ENCODE results near the gene KRTAP10-3. TPM values are rescaled to one million over a fixed set of nuclear protein-coding genes. Genes with fewer than 3 reads are reported as not detected.
"Not testable (repeated sequence)": the region's sequence is repeated elsewhere in the genome, so short reads cannot be mapped to it uniquely, and the experiment has no call there.

KRTAP10-3 gene
- total and polyA plus RNA-seq, 2 experiments from 2014 or later = not detected

DNA sequence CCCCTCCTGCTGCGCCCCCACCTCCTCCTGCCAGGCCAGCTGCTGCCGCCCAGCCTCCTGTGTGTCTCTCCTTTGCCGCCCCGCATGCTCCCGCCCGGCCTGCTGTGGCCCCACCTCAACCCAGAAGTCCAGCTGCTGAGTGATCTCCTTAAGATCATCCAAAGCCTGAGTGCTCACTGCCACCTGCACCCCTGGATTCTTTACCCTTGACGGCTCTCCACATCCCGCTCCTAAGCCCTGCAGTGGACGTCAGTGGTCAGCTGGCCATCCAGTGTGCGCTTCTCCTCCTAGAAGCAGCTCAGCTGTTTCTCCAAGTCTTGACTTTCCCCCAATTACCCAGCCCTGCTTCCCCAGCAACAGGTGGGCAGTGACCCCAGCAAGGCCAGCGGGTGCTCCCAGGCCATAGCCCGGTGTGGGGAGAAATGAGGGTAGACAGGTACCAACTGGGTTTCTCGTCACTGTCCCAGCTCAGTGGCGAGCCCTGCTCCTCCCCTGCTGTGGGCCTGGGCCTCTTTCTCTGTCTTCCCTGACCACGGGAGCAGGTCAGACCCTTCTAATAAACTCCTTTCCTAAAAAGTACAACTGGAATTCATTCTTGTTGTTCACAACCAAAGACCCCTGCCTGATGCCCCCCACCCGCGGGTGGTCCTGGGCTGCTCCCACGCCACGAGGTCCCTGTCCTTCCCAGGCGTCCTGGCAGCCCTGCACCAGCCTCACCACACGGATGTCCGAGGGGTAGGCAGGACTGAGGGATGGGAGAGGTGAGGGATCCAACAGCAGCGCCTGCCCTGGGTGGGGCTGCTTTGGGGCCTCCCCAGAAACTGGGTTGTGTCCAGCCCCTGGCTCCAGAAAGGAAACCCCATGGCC lies 43.2 kb upstream of the KRTAP10-3 start:
- Histone ChIP-seq H3K27me3 (no peaks in the 10 kb centered on the region), H3K9me3 (ENCODE audit: low read depth) (no peaks in the 10 kb centered on the region), H3K4me3 (no peak overlapping the region), H3K36me3 (no peaks in the 10 kb centered on the region), H3K27ac (no peak overlapping the region), H3K4me1 (ENCODE audit: low read depth) (no peaks in the 10 kb centered on the region)
- TF ChIP-seq, protein P1, sequence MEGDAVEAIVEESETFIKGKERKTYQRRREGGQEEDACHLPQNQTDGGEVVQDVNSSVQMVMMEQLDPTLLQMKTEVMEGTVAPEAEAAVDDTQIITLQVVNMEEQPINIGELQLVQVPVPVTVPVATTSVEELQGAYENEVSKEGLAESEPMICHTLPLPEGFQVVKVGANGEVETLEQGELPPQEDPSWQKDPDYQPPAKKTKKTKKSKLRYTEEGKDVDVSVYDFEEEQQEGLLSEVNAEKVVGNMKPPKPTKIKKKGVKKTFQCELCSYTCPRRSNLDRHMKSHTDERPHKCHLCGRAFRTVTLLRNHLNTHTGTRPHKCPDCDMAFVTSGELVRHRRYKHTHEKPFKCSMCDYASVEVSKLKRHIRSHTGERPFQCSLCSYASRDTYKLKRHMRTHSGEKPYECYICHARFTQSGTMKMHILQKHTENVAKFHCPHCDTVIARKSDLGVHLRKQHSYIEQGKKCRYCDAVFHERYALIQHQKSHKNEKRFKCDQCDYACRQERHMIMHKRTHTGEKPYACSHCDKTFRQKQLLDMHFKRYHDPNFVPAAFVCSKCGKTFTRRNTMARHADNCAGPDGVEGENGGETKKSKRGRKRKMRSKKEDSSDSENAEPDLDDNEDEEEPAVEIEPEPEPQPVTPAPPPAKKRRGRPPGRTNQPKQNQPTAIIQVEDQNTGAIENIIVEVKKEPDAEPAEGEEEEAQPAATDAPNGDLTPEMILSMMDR (IDR thresholded peaks at IDR 0.05; ENCODE audit: low read depth, low read length) = no peak
- DNase-seq (ENCODE audit: low read depth in 1 of 2, low spot score in 1 of 2) = no peak

DNA sequence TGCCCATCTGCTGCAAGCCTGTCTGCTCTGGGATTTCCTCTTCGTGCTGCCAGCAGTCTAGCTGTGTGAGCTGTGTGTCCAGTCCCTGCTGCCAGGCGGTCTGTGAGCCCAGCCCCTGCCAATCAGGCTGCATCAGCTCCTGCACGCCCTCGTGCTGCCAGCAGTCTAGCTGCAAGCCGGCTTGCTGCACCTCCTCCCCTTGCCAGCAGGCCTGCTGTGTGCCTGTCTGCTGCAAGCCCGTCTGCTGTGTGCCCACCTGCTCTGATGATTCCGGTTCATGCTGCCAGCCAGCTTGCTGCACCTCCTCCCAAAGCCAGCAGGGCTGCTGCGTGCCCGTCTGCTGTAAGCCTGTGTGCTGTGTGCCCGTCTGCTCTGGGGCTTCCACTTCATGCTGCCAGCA lies 42.5 kb upstream of the KRTAP10-3 start:
- H3K4me3 ChIP-seq; DNase-seq (ENCODE audit: low read depth in 1 of 2, low spot score in 1 of 2); H3K36me3 ChIP-seq; H3K27ac ChIP-seq; H3K4me1 ChIP-seq (ENCODE audit: low read depth); H3K9me3 ChIP-seq (ENCODE audit: low read depth); H3K27me3 ChIP-seq: not testable (repeated sequence)

DNA sequence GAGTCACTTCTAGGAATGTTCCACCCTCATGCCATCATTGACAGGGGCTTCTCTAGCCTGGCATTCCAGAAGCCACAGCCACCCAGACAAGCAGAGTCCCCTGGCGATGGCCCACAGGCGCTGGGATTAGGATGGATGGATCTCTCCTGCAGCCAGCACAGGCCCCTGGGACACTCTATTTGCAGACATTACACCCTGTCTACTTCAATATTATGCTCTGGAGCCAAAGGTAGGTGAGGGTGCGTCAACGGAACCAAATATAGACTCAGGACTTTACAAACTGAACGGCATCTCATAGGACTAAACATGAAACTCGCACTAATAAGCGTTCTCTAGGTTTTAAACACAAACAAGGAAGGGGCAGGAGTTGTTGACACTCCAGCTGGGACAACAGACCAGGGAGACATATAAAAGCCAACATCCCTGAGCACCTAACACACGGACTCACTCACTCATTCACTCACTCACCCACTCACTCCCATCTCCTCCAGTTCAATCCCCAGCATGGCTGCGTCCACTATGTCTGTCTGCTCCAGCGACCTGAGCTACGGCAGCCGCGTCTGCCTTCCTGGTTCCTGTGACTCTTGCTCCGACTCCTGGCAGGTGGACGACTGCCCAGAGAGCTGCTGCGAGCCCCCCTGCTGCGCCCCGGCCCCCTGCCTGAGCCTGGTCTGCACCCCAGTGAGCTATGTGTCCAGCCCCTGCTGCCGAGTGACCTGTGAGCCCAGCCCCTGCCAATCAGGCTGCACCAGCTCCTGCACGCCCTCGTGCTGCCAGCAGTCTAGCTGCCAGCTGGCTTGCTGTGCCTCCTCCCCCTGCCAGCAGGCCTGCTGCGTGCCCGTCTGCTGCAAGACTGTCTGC lies 41.8 kb upstream of the KRTAP10-3 start, which contains the start of gene KRTAP10-7:
TSS of gene KRTAP10-7 (plus strand) at position 480 of the 861 bp plus-strand sequence. CDS start at position 505, 25 bp downstream.
- H3K4me1 ChIP-seq (ENCODE audit: low read depth); H3K27ac ChIP-seq; DNase-seq (ENCODE audit: low read depth in 1 of 2, low spot score in 1 of 2); H3K4me3 ChIP-seq; H3K9me3 ChIP-seq (ENCODE audit: low read depth); H3K27me3 ChIP-seq; H3K36me3 ChIP-seq: not testable (repeated sequence)

DNA sequence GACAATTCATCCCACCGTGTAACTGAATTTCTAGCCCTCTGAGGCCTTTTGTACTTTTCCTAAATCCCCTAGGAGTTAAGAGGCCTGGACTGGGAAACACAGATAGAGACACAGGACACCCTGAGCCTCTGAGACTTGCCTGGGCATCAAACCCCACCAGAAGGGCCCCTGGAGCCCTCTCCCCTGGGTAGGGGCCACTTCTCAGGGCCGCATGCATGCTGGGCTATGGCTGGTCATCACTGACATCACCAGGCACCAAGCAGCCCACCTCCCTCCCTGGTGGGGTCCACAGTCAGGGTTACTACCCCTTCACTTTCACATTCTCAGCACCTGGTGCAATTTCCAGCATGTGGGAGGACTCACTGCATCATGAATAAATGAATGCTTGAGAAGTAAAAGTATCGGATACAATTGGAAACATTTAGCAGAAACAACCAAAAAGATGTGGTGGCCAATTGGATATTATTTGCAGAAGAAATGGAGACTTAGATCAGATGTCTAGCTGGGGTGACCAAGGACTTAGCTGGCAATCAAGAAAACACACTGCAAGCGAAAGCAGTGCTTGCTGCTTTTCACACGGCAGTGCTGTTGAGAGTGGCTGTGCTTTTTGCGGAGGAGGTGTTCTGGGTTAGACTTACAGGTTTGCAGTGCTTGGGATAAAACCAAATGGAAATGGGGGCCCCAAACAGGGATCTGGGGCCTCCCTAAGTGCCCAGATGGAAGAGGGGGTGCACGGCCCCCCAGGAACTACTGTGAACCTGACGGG lies 40.9 kb upstream of the KRTAP10-3 start:
- H3K27me3 ChIP-seq = no peaks in the 10 kb centered on the region
- H3K9me3 ChIP-seq (ENCODE audit: low read depth) = no peaks in the 10 kb centered on the region
- H3K36me3 ChIP-seq = no peaks in the 10 kb centered on the region
- H3K4me3 ChIP-seq = no peak overlapping the region
- no peak overlapping the region for H3K27ac ChIP-seq
- no peak for DNase-seq (ENCODE audit: low read depth in 1 of 2, low spot score in 1 of 2)
- peaks cover 1% of the 10 kb centered on the region for H3K4me1 ChIP-seq (ENCODE audit: low read depth)
- TF ChIP-seq, protein P1 (IDR thresholded peaks at IDR 0.05; ENCODE audit: low read depth, low read length) = no peak

DNA sequence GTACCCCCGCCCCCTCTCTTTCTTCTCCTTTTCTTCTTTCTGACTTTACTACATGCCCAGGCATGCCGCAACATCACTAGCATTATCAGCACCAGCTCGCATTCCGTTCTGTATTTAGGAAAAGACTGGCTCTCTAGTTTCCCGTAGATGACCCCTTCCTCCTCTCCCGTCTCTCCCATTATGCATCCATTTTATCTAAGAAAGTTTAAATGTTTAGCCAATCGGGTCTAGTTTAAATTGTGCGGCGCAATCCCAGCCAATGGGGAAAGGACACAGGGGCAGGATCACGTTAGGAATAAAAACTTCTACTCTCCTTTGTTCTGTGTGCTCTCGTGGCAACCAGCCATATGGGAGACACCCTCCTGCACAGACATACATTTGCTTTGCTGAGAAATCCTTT lies 39.5 kb upstream of the KRTAP10-3 start:
- DNase-seq (ENCODE audit: low read depth in 1 of 2, low spot score in 1 of 2) = no peak
- Histone ChIP-seq H3K27ac (no peak overlapping the region), H3K4me1 (ENCODE audit: low read depth) (peaks cover 15% of the 10 kb centered on the region)

More for the DNA sequence above, 39.5 kb upstream of the KRTAP10-3 start:
- H3K4me3 ChIP-seq = no peak overlapping the region
- H3K36me3 ChIP-seq = no peaks in the 10 kb centered on the region
- TF ChIP-seq, protein P1 (IDR thresholded peaks at IDR 0.05; ENCODE audit: low read depth, low read length) = no peak
- no peaks in the 10 kb centered on the region for H3K9me3 ChIP-seq (ENCODE audit: low read depth)
- H3K27me3 ChIP-seq = no peaks in the 10 kb centered on the region

Data from cardiac muscle cell (in vitro differentiated cells and primary cell).